KBM-7 (cell line): ENCODE results near the gene PTPRM.

Source experiments
- DNase-seq: peaks from one replicate; pipeline ENCODE4 v3.0.0-alpha.2; 2015
- in situ Hi-C: fragments of 300-500 bp; cut with MboI; formaldehyde crosslinking; loops from 2 replicates; pipeline ENCODE4 v1.14.3; 2020; ENCODE audit warnings: low sequenced_read_pairs, low pct_unique_long_range_greater_than_20kb, mixed read lengths

The PTPRM gene

DNA sequence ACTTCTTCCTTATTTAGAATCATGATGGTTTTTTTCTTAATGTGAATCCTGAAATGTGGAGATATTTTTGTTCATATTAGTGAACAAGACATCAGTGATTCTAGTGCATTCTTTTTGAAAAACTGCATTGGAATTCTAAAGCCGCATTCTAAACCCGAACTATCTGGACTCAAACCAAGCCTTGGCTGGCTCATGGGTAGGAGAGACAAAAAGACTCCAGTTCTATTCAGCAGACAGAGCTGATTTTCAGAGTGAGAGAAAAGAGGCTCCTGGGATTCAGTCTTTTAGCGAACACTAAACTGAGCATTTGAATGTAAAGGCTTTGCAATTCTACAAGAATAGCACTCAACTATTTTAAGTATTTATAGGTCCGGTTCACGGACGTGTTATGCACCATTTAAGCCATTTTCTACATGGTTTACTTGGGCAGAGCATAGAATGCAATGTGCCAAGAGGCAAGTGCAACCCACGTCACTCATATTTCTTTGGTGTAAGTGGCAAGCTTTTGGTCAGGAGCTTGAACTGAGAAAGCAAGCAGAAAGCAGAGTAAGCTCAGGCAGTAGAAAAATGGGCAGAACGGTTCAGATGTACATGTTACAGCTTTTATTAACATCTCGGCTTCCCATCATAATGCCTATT is 814.8 kb downstream of the PTPRM start:
- no peak for DNase-seq
- in situ Hi-C loops, result no loop called here

DNA sequence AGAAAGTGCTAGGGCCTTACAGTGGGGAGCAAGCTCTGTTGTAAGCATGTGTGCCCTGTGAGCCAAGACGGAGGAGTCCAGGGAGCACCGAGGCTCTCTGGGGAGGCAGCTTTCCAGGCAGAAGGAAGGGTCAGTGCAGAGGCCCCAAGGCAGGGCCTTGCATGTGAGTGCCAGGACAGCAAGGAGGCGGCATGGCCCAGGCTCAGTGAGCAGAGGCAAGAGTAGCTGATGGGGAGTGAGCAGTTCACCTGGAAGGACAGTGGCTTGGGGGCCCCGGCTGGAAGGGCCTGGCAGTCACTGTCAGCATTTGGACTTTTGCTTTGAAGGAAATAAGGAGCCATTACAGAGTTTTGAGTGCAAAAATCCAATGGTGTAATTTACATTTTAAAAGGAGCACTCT is 818.3 kb downstream of the PTPRM start:
- no peak for DNase-seq
- in situ Hi-C loops, result no loop called here

GRCh38 chr18:8386669-8387380 is 819.7 kb downstream of the PTPRM start:
- in situ Hi-C loops, result no loop called here
- DNase-seq, result no peak

DNA sequence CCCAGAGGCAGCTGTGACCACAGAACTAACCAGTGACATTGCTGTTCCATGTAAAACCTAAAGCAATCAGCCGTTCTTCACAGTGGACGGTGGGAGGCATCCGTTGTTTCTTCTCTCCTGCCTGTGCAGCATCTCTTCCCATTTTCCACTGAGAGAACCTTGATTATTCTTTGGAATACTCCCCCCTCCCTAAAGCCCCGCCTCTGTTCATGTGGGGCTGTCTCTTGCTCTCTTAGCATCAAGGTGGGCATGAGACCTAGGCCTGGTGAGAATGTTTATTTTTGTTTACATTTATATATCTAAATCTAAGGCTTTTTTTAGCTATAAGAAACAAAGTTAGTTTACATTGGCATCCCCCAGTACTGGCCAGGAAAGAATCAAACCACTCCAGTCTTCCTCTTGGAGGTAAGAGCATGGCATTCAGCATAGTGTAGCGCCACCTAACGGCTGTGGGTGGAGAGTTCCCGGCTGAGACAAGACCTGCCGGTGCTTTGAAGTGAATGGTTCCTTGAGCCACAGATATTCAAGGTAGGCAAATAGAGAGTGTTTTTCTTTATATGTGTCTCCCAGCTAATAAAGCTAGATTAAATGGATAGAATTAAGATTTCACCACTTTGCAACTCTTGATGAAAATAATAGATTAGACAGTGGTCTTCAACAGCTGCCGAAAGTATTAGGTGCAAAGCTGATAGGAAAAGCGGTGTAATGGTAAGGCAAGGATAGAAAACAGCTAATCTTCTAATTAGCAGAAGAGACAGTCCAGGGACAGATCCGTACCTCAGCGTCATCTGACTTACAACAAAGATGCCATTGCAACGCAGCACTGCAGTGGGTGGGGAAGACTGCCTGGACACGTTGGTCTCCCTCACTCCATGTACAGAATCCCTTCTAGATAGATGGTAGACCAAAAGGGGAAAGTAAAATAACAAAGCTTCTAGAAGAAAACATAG is 822.5 kb downstream of the PTPRM start:
- peak; percentile 63 for DNase-seq

GRCh38 chr18:8391068-8391467 is 824.0 kb downstream of the PTPRM start:
- no peak for DNase-seq
- in situ Hi-C loops, result no loop called here

More for the DNA sequence above, 822.5 kb downstream of the PTPRM start:
- in situ Hi-C loops, result no loop called here

DNA sequence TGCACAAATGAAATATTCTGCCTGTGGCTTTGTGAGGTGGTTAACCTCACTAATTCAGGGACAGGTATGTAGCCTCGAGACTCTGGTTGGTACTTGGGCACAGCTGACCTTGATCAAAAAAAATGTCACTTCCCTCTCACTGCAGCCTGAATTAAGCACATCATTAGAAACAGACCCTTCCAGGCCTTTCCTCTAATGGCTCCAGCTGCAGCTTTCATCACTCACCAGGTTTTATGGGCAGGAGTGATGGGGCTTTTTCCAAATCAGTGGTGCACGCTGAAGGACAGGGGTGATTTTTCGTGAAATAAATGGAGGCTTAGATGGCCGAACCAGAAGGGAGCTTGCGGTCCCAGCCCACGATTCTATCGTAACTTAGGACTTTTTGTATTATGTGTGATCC is 829.1 kb downstream of the PTPRM start:
- DNase-seq, result no peak
- in situ Hi-C loops, result no loop called here

DNA sequence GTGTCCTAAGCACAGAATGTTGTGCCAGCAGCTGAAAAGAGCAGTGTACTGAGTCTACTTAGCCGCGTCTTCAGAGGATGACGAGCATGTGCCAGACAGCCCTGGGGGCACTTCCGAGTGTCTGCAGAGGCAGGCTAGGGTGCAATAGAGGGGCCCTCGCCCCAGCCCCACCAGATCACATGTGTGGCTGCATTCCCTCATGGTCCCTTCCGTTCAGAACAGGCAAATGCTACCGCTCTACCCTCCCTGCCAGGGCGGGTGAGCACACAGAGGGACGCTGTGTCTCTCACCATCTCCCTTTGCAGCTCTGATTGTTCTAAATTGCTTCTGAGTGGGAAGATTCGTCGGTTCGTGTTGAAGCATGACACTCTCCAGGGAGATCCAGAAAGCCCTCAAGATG is 829.9 kb downstream of the PTPRM start:
- in situ Hi-C loops, result no loop called here
- no peak for DNase-seq

DNA sequence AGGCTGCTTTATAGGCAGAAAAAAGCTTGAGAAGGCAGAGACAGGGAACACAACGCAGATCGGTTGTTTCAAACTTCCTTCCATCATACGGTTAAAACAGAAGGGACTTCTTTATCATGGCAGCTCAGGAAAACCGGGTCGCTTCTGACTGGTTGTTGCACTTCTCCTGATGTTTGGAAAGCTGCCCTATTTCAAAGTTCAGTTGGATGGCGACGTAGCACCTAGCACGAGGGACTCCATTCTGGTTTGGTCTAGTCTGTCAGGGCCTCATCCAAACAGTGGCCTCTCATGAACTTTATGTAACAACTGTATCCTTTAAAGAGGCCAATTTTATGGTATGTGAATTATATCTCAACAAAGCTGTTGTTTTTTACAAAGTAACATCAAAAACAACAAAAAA is 832.0 kb downstream of the PTPRM start:
- DNase-seq, result no peak
- in situ Hi-C loops, result no loop called here

GRCh38 chr18:8400193-8400752 is 833.2 kb downstream of the PTPRM start:
- in situ Hi-C loops, result no loop called here
- DNase-seq, result no peak

DNA sequence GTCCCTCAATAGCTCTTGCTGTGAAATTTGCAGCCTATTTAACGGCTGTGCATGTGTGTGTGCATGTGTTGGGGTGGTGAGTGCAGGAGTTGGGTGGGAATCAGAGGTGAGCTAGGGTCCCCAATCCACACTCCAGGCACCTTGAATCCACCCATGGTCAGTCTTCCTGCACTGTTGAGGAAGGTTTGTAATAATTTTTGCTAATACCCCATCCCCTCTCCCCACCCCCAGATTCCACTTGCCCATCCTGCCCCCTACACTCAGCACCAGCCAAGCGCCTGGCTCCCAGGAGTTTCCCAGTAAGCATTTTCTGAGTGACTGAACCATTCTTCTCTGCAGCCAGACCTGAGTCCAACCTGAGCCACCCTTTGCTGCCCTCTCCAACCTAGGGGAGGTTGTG is 833.7 kb downstream of the PTPRM start:
- in situ Hi-C loops, result no loop called here
- DNase-seq, result no peak

- in situ Hi-C loops, result no loop called here
- DNase-seq, result no peak
These were observed 834.5 kb downstream of the PTPRM start for GRCh38 chr18:8401606-8402005.

DNA sequence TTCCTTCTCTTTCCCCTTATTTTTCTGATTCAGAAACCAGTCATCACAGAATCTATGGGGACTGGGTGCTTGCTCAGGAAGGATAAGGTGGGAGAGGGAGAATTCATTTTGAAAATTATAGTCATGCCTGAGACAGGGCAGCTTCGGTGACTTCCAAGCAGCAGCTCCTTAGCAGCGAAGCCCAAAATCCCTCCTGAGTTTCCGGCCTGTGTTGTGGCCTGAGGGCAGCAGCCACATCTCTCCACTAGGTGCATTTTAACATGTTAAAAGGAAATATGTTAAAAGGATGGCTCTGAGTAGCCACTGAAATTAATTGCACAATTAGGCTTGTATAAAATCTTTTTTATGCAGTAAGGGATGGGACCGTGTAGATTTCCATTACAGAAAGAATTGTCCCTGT is 835.1 kb downstream of the PTPRM start:
- no peak for DNase-seq
- in situ Hi-C loops, result no loop called here

GRCh38 chr18:8403713-8404112 is 836.6 kb downstream of the PTPRM start:
- DNase-seq, result no peak
- in situ Hi-C loops, result no loop called here

DNA sequence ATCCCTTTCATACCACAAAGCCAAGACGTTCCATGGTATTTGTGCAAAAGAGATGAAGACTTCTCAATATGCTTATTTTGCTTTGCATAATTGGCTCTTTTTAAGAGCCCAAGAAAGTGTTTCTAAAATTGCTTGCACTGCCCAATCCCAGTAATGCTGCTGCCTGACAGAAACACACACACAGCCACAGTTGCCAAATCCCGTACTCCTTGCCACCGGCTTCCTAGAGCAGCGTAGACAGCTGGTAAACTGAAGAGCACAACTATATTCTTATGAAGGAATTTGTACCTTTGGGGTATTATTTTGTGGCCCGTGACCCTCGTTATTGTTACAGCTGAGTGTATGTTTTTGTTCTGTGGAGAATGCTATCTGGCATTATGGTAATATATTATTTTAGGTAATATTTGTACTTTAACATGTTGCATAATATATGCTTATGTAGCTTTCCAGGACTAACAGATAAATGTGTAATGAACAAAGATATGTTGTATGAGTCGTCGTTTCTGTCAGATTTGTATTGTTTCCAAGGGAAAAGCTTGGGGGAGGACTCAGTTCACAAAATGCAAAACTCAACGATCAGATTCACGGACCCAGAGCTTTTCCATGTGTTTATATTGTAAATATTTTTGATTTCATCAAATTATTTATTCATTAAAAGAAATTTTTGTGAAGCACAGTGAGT is 839.2 kb downstream of the PTPRM start:
- no peak for DNase-seq
- in situ Hi-C loops, result no loop called here

DNA sequence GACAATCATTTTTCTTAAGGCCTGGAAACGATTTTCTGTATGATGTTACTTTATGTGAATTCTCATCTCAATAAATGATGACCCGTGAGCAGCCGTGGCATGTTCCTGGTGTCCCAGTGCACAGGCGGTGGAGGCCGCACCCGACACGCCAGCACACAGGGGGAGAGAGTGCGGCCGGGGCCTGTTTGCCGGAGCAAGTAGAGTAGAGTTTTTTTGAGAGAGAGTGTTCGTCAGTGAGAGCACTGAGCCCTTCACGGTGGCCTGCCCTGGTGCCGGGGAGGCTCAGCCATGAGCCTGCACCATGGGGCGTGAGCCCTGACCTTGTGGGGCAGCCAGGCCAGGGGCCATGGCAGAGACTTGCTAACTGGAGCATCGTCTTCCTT is 839.7 kb downstream of the PTPRM start:
- in situ Hi-C loops, result no loop called here
- no peak for DNase-seq

GRCh38 chr18:8409151-8409550 is 842.0 kb downstream of the PTPRM start:
- in situ Hi-C loops, result no loop called here
- no peak for DNase-seq

- in situ Hi-C loops, result no loop called here
- no peak for DNase-seq
These were observed 844.4 kb downstream of the PTPRM start for GRCh38 chr18:8411492-8411891.

- DNase-seq, result no peak
These were observed 845.0 kb downstream of the PTPRM start for GRCh38 chr18:8412117-8412516.

DNA sequence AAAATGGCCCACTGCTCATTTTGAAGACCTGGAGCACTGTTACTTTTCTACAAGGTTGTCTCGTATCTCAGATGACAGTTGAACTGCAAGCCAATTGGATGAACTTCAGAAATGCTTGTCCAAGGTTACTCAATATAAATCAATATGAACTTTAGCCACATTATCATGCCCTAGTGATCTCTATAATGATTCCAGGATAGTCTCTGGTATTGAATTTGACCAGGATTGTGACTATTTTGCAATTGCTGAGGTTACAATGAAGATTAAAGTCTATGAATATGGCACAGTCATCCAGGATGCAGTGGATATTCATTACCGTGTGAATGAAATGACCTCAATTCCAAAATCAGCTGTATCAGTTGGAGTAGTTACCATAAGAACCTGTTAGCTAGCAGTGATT is 846.1 kb downstream of the PTPRM start:
- no peak for DNase-seq
- in situ Hi-C loops, result no loop called here

More at GRCh38 chr18:8412117-8412516, 845.0 kb downstream of the PTPRM start:
- in situ Hi-C loops, result no loop called here
